AG08395 (cell line): ENCODE measurements around the gene PLCH1.
"Not testable (repeated sequence)": the region's sequence is repeated elsewhere in the genome, so short reads cannot be mapped to it uniquely, and the experiment has no call there.

Experiments used
- DNase-seq: peaks from one replicate; pipeline ENCODE4 v3.0.0; 2012; ENCODE audit warnings: mixed read lengths, low spot score

The PLCH1 gene

GRCh38 chr3:155416500-155417118 is 328.3 kb downstream of the PLCH1 start:
- peak; percentile 80 for DNase-seq

GRCh38 chr3:155412904-155413303 is 332.0 kb downstream of the PLCH1 start:
- no peak for DNase-seq

- no peak for DNase-seq
Measured at GRCh38 chr3:155411500-155412223, 333.2 kb downstream of the PLCH1 start.

- no peak for DNase-seq
Measured at GRCh38 chr3:155409336-155409735, 335.5 kb downstream of the PLCH1 start.

GRCh38 chr3:155407971-155408370 is 336.9 kb downstream of the PLCH1 start:
- DNase-seq, result no peak

- no peak for DNase-seq
Measured at GRCh38 chr3:155407331-155407730, 337.5 kb downstream of the PLCH1 start.

GRCh38 chr3:155404486-155404885 is 340.4 kb downstream of the PLCH1 start:
- no peak for DNase-seq

- DNase-seq, result no peak
Measured at GRCh38 chr3:155402656-155403055, 342.2 kb downstream of the PLCH1 start.

GRCh38 chr3:155398046-155398445 is 346.8 kb downstream of the PLCH1 start:
- DNase-seq, result no peak

- DNase-seq, result not testable (repeated sequence)
Measured at GRCh38 chr3:155394896-155395295, 350.0 kb downstream of the PLCH1 start.

- no peak for DNase-seq
Measured at GRCh38 chr3:155394240-155394639, 350.6 kb downstream of the PLCH1 start.

GRCh38 chr3:155393316-155393715 is 351.6 kb downstream of the PLCH1 start:
- DNase-seq, result no peak

GRCh38 chr3:155392138-155392537 is 352.7 kb downstream of the PLCH1 start:
- no peak for DNase-seq

GRCh38 chr3:155391551-155391958 is 353.3 kb downstream of the PLCH1 start:
- peak; percentile 93 for DNase-seq

GRCh38 chr3:155391104-155391503 is 353.8 kb downstream of the PLCH1 start:
- peak; percentile 68 for DNase-seq

GRCh38 chr3:155390351-155390750 is 354.5 kb downstream of the PLCH1 start:
- DNase-seq, result no peak

GRCh38 chr3:155388417-155388816 is 356.5 kb downstream of the PLCH1 start:
- no peak for DNase-seq

GRCh38 chr3:155387571-155387970 is 357.3 kb downstream of the PLCH1 start:
- DNase-seq, result no peak

- DNase-seq, result no peak
Measured at GRCh38 chr3:155386919-155387318, 358.0 kb downstream of the PLCH1 start.

GRCh38 chr3:155385896-155386625 is 358.8 kb downstream of the PLCH1 start:
- no peak for DNase-seq

GRCh38 chr3:155382396-155383042 is 362.4 kb downstream of the PLCH1 start:
- DNase-seq, result peak; percentile 83

GRCh38 chr3:155377847-155378246 is 367.0 kb downstream of the PLCH1 start:
- no peak for DNase-seq

- no peak for DNase-seq
Measured at GRCh38 chr3:155377071-155377470, 367.8 kb downstream of the PLCH1 start.
